NB4 (cell line): ENCODE data around the gene GABBR2.

Experiments
- CTCF ChIP-seq: IDR thresholded peaks from one replicate; pipeline ENCODE4 v1.5.1; 2012; ENCODE audit warnings: low read depth, low read length
- POLR2A ChIP-seq: IDR thresholded peaks from 2 replicates; pipeline ENCODE4 v1.6.1; 2011; ENCODE audit warnings: mild to moderate bottlenecking; ENCODE audit not compliant: insufficient read length; ENCODE audit errors: extremely low read depth

GRCh38 chr9:98379572-98379971 lies 329.2 kb downstream of the GABBR2 start:
- TF ChIP-seq POLR2A: no peak
- no peak for TF ChIP-seq CTCF
